Thyroid gland (tissue), 4 donors: ENCODE data around the gene LIF. TPM values are rescaled to one million over a fixed set of nuclear protein-coding genes. Genes with fewer than 3 reads are reported as not detected.

Experiments
- DNase-seq, 2 donors: peaks; one replicate each; pipeline ENCODE4 v3.0.0-alpha.2; 2019
- H3K27ac ChIP-seq, 3 donors: fragments of 200-600 bp; sonication (generic); 1 replicate in 2 of 3; 2 replicates in 1 of 3; pipeline ENCODE4 v1.5.1; 2016 to 2019; ENCODE audit warnings: mild to moderate bottlenecking in 1 of 3, moderate library complexity in 1 of 3
- H3K27me3 ChIP-seq: fragments of 200-600 bp; sonication (generic); one replicate; pipeline ENCODE4 v1.5.1; 2019
- H3K36me3 ChIP-seq, 2 donors: fragments of 200-600 bp; sonication (generic); one replicate each; pipeline ENCODE4 v1.5.1; 2016 to 2019
- H3K4me1 ChIP-seq, 2 donors: fragments of 200-600 bp; sonication (generic); one replicate each; pipeline ENCODE4 v1.5.1; 2017 to 2019
- H3K4me3 ChIP-seq, 3 donors: fragments of 200-600 bp; sonication (generic); replicated peaks in 1 of 3; 1 replicate in 2 of 3; 2 replicates in 1 of 3; pipeline ENCODE4 v1.5.1; 2016; ENCODE audit warnings: mild to moderate bottlenecking in 1 of 3
- H3K9me3 ChIP-seq: fragments of 200-600 bp; sonication (generic); one replicate; pipeline ENCODE4 v1.5.1; 2017
- CTCF ChIP-seq, 6 experiments: fragments of 200-600 bp in 3 of 6; fragments of 450-650 bp in 3 of 6; sonication (generic) in 3 of 6; IDR thresholded peaks; one replicate each; pipeline ENCODE4 v1.5.1; 2016 to 2019; ENCODE audit warnings: antibody characterized with exemption in 6 of 6, mild to moderate bottlenecking in 2 of 6, inconsistent platforms in 1 of 6, moderate library complexity in 1 of 6
- POLR2A ChIP-seq, 2 donors: fragments of 450-650 bp; IDR thresholded peaks; one replicate each; pipeline ENCODE4 v1.6.1; 2017; ENCODE audit warnings: antibody characterized with exemption in 2 of 2, mild to moderate bottlenecking in 2 of 2, moderate library complexity in 1 of 2
- WGBS, 2 donors: methylation state at CpG; one replicate each; pipeline ENCODE4 v1.1.5; 2017; 5-methylcytosine and 5-hydroxymethylcytosine counted together
- intact Hi-C: fragments of 100-400 bp; cut with DNase I; formaldehyde crosslinking; loops from one replicate; pipeline ENCODE4 v1.15.1; 2023
- total RNA-seq, 4 donors: library from RNA; depleted of rRNA; stranded (reverse); fragments of >200 nt; gene quantifications; one replicate each; pipeline ENCODE4 v1.2.3, GENCODE V29; 2016

The LIF gene
- total RNA-seq, 4 donors from 2014 or later = 0.89 to 2.6 (median 2.2) TPM

DNA sequence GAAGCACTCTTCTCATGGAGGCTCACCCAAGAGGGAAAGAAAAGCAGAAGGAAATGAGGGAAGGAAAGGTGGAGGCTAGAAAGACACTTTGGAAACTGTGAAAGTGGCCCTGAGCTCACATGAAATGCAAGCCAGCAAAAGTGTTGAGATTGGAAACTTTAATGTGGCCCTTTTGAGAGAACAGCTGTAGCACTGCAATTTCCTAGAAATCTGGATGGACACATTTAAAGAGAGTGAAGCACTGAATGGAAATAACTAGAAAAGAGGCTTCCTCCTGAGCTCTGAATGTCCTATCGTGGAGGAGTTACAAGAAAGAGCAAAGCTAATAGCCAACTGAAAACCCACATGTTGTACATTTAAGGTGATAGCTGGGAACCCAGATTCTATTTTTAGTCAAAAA, 56.0 kb downstream of the LIF start:
- H3K9me3 ChIP-seq = no peaks in the 10 kb centered on the region
- H3K36me3 ChIP-seq = no peaks in the 10 kb centered on the region
- H3K4me3 ChIP-seq = no peak overlapping the region
- H3K27ac ChIP-seq = no peak overlapping the region
- WGBS, 2 donors = 77 to 85% methylated on average over 1 of the region's 1 CpG
- H3K27me3 ChIP-seq = no peaks in the 10 kb centered on the region
- H3K4me1 ChIP-seq = peaks cover 16 to 28% of the 10 kb centered on the region in 2 donors
- DNase-seq = no peak
- TF ChIP-seq POLR2A (IDR thresholded peaks at IDR 0.05) = no peak
- TF ChIP-seq CTCF (IDR thresholded peaks at IDR 0.05) = no peak
- intact Hi-C loops = no loop called here

Other genes with a start within 250 kb of the LIF start
- not detected for gene HORMAD2, start 166.3 kb downstream of the LIF start, total RNA-seq
- gene OSM, start 20.1 kb upstream of the LIF start, total RNA-seq = under 1 TPM in 1 of 4 donors, not detected in 3; 0.40 TPM
- 10 to 100 TPM; 16.5 to 36.0 (median 27.7) TPM for gene CASTOR1, start 42.7 kb upstream of the LIF start, total RNA-seq
- 10 to 100 TPM; 28.4 to 44.7 (median 35.9) TPM for gene TBC1D10A, start 80.2 kb upstream of the LIF start, total RNA-seq
- 100 to 1,000 TPM in 3 of 4 donors, 10 to 100 TPM in 1; 52.8 to 193 (median 135) TPM for gene SF3A1, start 110.1 kb upstream of the LIF start, total RNA-seq
- 10 to 100 TPM in 3 of 4 donors, 1 to 10 TPM in 1; 8.1 to 18.3 (median 15.6) TPM for gene CCDC157, start 110.2 kb upstream of the LIF start, total RNA-seq
- gene RNF215, start 140.7 kb upstream of the LIF start, total RNA-seq = 10 to 100 TPM; 14.8 to 25.5 (median 18.8) TPM
- gene SEC14L2, start 150.3 kb upstream of the LIF start, total RNA-seq = 10 to 100 TPM; 26.6 to 59.1 (median 30.4) TPM
- 10 to 100 TPM in 3 of 4 donors, 1 to 10 TPM in 1; 5.8 to 25.7 (median 14.4) TPM for gene MTFP1, start 179.0 kb upstream of the LIF start, total RNA-seq
- 1 to 10 TPM in 1 of 4 donors, not detected in 3; 1.5 TPM for gene SEC14L3, start 225.3 kb upstream of the LIF start, total RNA-seq